Activated T-helper 1 cell treated with Interleukin-2 at 50 U/mL for 16 hours (primary cell): ENCODE measurements around the gene C3orf33.
A peak's percentile ranks its signal among the peaks of the same experiment; 100 is the strongest.

ENCODE experiments used
- DNase-seq: peaks from one replicate; pipeline ENCODE4 v3.0.0-alpha.2; 2020; ENCODE audit warnings: low read depth

The C3orf33 gene

DNA sequence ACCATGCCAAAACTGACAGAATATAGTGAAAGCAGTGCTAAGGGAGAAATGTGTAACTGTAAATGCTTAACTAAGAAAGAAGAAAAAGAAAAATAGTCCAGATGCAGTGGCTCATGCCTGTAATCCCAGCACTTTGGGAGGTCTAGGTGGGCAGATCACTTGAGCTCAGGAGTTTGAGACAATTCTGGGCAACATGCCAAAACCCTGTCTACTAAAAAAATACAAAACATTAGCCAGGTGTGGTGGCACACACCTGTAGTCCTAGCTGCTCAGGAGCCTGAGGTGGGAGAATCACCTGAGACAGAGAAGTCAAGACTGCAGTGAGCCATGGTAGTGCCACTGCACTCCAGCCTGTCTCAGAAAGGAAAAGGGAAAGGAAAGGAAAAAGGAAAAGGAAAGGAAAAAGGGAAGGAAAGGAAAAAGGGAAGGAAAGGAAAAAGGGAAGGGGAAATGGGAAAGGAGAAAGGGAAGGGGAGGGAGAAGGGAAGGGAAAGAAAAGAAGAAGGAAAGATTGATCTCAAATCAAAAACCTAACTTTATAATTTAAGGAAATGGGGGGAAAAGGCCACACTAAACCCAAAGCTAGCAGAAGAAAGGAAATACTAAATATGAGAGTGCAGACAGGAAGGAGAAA is 20.3 kb downstream of the C3orf33 start:
- no peak for DNase-seq

DNA sequence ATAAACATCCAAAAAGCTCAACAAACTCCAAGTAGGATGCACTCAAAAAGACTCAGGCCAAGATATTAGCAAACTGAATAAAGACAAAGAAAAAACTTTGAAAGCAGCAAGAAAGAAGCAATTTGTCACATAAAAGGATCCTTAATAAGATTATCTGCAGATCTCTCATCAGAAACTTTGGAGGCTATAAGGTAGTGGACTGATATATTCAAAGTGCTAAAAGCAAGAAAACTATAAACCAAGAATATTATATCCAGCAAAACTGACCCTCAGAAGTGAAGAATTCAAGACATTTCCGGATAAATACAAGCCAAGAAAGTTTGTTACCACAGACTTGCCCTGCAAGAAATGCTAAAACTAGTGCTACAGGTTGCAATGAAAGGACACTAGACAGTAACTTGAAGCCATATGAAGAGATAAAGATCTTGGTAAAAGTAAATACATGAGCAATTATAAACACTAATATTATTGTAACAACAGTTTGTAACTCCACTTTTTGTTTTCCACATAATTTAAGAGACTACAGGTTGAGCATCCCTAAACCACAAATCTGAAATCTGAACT is 23.6 kb downstream of the C3orf33 start:
- no peak for DNase-seq

DNA sequence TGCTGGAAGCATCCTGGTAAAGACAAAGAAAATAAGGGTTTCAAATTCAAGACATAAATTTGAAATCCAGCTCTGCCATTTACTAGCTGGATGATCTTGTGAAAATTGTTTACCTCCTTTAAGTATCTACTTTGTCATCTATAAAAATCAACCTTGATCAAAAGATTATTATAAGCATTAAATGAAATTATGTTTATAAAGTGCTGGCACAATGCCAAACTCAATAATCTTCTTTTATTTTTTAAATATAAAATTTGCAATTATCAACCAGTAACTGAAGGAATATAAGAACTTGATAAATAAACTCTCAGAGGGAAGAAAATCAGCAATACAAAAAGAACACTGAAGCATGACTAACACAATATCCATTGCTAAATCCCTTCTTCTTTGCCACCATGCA is 25.8 kb downstream of the C3orf33 start:
- DNase-seq = no peak

DNA sequence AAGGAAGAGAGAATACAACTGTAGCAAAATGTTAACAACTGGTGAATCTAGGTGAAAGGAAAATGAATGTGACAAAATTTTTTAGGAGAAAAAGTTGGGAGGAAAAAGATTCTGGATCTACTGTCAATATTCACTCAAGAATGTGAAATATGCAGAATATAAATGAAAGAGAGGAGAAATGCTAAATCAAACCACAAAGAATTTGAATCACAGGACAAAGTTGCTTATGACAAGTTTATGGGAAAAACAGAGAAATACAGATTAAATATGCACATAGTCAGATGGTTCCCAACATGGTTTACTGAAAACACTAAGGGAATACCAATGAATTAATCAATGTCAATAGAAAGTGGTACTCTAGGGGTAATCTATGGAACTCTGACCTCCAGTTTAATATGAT is 27.6 kb downstream of the C3orf33 start:
- DNase-seq = no peak

DNA sequence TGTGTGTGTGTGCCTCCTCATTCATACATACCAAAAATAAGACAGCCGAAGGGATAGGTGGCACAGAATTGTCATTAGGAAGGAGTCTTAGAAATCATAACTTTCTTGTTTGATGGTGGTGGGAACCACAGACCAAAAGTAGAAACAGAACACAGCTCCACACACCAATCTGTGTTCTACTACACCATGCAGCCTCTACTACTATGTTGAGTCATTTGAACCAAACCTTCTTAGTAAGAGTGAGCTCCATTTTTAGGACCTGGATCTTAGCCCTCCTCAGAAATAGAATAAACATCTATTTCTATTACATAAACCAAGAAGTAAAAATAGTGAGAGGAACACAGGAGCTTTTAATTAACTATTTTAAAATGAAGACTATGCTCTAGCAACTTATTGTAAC is 33.3 kb downstream of the C3orf33 start:
- no peak for DNase-seq

DNA sequence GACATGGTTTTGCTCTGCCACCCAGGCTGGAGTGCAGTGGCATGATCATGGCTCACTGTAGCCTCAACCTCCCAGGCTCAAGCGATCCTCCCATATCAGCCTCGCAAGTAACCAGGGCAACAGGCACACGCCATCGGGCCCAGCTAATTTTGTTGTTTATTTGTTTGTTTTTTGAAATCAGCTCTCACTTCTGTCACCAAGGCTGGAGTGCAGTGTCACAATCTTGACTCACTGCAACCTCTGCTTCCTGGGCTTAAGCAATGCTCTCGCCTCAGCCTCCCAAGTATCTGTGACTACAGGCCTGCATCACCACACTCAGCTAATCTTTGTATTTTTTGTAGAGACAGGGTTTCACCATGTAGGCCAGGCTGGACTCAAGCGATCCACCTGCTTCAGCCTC is 35.0 kb downstream of the C3orf33 start:
- no peak for DNase-seq

DNA sequence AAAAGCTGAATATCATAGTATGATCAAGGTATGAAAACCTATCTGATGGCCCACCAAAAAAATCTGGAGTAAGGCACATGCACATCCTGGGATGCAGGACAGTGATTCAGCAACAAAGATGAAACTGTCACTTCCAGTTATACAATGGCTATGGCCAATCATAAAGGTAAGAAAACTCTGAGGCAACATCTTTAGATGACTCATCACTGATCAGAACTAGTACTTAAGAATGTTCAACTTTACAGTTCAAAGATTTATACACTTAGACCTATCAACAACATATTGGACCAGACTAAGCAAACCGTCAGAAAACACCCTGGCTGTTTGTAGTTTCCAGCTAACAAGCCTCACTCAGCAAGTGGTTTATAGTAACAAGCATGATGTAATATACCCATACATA is 39.9 kb downstream of the C3orf33 start:
- DNase-seq = no peak

DNA sequence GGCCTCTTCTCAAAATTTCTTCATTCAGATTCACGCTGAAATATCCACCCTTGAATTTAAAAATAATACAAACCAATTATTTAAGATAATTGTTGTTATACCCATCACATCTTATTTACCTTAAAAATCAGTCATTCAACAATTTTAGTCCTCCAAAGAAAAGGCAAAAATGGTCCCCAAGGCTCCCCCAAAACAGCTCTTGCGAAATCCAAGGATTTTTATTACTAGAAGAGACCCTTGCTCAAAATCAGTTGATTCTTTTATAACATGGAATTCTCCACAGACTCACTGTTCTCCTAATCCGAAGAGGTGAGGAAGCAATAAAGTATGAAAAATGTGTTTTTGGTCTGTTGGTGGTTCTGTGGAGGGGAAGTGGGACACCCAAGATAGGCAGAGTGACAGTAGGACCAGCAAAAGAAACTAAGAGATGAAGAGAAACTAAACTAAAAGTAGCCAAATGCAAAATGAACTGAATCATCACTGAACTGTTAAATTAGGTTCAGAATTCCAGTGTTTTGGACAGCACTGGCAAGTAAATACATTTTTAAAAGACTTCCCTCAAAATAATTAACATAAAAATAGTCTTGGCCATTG is 42.1 kb downstream of the C3orf33 start:
- DNase-seq = no peak

DNA sequence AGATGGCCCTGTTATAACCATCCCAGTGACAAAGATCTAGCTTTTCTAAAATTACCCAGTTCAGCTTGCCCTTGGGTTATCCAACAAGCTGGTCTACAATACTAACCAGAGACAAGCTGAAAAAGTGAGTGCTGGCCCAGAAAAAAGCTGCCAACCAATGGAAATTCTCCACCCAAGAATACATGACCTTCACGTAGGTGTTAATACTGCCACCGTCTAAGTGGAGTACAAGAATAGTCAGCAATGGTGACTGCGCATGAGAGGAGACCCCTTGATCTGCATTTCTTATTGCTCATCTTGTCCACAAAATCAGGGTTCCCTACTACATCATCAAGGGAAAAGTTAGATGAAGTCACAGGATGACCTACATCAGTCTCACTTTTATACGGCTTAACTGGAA is 45.4 kb downstream of the C3orf33 start:
- DNase-seq = no peak

DNA sequence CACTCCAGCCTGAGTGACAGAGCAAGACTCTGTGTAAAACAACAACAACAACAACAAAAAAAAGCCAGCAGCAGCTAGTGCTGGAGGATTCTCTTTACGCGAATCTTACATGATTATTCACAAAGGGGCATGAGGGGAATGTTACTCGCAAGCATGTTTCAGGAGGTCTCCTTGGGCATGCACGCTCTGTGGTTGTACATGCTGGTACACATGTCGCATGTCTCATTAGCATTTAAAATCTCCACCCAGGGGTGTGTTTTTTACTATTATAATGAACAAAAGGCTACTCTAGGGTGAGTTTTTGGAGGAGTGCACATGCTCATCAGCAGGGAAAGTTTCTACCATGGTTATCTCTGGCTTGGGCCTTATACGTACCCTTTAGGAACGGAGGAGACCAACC is 48.5 kb downstream of the C3orf33 start:
- DNase-seq = no peak

DNA sequence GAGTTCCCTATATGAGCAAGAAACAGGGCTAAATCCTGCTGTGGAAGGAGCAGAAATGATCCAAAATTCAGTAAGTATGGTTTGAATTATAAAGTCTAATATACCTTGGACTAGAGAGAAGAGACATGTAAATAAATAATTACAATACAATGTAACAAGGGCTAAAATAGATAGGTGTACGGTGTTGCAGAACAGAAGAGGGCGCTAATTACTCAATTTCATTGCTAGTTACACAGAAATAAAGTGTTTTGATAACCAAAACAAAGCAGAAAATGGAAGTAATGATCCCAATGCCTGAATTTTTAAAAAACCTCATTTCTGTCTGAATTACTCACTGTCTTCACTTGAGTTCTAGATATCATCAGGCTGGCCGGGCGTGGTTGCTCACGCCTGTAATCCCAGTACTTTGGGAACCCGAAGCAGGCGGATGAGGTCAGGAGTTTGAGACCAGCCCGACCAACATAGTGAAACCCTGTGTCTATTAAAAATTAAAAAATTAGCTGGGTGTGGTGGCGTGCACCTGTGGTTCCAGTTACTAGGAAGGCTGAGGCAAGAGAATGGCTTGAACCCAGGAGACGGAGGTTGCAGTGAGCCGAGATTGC is 52.9 kb downstream of the C3orf33 start:
- DNase-seq = no peak

DNA sequence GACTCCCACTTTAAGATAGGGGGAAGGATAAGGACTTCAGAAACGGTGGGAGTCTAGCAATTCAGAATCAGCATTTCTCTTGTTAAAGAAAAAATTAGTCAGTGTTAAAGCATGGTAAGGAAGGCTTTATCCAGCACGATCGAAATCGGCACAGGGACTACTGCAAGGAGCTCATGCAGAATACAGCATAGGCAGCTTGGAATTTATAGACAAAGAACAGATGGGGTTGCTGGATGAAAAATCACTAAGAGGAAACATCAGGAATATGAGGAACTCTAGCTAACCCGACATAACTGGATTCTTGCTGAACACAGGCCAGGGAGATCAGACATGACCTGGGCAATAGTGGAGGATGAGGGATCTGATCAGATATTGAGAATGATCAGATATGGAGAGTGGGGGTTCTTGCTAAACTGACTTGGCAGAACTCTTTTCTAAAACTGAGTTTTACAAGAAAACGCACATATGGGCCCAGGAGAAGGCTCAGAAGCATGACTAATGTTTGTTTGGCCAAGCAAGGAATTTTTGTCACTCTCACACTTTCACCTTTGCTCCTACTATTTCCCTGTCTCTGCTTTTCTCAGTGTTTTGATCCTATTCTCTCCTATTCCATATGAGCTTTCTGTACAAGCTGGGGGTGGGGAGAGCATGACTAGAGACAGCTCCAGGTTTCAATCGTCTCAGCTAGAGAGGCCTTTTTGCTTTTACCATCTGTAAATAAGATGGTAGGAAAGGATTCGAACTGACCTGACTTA is 57.3 kb downstream of the C3orf33 start:
- DNase-seq = no peak

DNA sequence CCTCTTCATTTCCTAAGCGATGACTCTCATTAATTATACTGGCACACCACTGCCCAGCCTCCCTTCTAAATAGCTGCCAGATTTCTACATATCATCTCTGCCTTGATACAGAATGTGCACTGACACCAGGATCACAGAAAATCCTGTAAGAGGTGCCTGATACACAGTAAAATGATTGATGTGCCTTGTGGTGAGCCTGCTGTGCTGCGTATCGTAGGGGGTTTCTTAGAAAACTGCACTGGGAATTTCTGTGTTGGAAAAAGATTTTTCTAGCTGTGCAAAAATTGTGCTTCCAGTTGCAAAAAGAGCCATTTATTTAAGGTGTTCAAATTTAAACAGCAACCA is 58.2 kb downstream of the C3orf33 start:
- no peak for DNase-seq

DNA sequence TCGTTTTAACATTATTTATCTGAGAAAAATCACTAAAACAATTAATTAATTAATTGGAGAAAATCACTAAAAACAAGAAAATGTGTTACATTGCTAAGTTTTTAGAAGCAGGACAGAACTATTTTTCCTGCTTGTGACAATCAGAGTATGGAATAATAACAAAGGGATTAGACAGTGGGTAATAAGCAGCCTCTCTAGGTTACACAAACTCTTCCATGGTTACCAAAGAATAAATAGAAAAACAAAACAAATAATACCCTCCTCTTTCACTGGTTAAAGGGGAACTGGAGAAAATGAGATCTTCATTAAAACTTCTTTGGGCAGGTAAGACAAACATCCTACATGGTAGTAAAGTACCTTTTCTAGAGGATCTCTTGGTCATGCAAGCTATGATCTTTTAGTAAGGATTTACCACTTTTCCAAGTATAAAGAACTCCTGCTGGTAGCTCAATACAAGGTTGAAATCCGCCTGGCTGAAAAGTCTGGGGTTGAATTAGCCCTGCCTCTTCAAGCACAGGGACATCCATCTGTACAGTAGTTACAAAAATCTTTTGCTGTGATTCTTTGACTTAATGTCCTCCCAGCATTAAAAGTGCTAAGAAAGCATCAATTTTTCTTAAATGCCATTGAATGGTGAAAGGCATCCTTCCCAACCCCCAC is 58.7 kb downstream of the C3orf33 start:
- DNase-seq = no peak

DNA sequence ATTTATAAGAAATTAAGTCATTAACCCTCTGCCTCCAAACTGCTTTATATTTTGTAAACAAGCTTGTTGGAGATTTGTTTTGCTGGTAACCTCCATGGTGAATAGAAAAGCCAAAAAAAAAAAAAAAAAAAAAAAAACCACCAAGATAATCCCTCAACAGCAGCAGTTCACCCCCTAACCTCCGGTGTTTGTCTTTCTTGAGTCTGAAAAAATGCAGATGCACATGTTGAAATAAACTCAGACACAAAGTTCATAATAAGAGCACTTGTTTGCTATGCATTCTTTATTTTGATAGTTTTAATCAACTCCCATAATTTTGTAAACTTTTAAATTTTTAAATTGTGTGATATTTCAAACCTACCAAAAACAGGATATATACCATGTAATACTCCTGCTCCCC is 59.4 kb downstream of the C3orf33 start:
- DNase-seq = no peak

DNA sequence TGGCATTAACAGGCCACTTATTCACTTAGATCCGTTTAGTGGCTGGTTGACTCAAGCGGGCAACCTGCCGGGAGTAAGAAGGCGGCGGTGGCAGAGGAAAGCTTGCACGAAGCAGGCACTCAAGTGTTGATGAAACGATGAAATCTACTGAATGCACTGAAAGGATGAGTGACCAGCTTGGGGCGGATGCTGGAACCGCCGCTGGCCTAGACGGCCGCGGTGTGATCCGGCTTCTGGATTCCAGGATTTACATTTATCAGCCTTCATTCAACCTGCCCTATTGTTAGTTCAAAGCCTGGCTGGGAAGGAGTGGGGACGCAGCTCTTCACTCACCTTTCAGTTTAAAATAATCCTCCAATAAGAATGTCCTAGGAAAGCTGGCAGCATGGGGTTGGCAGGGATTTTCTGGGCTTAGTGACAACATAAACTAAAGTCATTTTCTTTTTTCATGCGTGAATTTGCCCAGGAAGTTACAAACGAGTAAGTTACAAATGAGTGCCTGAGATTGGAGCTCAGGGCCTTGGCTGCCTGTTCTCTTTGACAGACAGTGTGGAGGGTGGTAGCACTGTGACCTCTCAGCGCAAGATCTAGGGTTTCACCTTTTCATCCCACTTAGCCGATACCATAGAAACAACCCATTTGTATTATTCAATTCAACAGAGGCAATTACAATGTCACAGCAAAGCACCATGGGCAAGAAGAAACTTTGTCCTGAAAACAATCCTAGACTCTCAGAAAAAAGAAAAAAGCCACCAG is 60.1 kb downstream of the C3orf33 start:
- DNase-seq = no peak

DNA sequence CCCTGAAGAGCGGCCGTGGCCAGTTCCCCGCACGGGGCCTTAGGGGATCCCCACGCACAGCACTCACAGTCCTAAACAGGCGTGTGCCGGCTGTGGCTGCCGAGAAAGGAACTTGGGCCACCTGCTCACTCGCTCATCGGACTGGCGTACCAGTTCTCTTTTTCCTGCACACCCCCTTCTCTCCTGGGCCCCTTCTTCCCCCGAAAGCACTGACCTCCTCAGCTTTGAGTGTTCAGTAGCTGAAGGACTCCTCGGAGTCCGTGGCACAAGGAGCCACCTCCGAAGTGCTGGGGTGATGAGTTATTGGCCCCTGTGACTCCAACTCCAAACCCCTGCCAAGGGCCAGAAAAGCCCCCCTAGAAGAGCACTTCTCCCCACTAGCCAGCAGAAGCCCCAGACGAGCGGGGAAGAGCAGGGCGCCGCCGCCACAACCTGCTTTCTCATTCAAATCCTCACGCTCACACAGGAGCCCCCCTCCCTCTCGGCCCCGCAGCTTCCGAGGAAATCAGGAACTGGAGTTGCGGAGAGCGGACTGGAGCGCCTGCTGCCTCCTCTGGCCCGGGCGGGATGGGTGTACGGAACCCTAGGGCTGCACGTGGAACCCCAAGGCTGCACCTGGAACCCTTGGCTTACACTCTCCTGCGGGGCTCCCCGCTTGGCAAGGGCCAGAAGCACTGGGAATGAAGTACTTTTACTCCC is 61.3 kb downstream of the C3orf33 start, which contains the start of gene PLCH1:
Gene PLCH1, minus strand, starts transcription at position 446 of the 699 bp plus-strand sequence. CDS start 40,847 bp downstream, outside the sequence.
- peak; percentile 14 for DNase-seq

DNA sequence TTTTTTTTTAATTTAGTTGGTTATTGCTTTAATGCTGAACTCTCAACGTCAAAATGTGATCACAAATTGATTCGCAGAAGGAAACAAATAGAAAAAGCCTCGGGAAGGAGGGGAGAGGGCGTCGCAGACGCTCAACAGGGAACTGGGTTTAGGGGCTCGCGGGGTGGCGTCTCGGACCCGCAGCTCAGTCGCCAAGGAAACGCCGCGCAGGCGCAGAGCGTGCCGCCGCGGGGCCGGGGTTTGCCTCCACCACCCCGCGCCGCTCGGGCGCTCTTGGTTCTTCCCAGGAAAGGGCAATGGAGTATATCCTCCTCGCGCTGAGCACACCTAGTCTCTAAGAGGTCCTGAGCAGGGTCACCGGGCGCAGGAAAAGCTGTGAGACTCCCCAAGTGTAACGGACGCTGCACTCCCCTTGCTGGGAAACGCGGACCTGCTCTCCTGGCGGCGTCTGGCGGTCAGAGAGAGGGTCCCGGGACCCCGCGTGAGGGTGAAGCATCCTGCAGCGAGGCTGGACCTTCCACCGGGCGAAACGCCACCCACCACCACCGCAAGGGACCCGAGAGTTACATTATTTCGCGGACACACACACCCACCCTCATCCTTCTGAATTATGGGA is 62.0 kb downstream of the C3orf33 start:
- peak; percentile 13 for DNase-seq

DNA sequence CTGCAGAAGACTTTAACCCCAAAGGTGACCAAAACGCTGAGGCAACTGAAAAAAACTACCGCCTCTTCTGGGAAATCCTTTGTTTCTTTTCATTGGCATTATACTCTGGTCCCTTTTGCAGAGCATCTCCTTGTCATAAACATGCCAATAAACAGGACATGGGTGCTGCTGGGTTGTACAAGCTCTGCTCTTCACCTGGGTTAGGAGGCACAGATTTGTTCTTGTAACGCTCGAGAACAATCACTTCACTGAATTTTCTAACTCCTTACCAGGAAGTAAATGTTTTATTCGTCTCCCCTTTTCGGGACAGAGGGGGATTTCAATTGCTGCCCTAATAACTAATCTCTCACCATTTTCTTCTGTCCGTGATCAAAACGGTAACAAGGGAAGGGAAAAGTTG is 62.5 kb downstream of the C3orf33 start:
- DNase-seq = no peak

DNA sequence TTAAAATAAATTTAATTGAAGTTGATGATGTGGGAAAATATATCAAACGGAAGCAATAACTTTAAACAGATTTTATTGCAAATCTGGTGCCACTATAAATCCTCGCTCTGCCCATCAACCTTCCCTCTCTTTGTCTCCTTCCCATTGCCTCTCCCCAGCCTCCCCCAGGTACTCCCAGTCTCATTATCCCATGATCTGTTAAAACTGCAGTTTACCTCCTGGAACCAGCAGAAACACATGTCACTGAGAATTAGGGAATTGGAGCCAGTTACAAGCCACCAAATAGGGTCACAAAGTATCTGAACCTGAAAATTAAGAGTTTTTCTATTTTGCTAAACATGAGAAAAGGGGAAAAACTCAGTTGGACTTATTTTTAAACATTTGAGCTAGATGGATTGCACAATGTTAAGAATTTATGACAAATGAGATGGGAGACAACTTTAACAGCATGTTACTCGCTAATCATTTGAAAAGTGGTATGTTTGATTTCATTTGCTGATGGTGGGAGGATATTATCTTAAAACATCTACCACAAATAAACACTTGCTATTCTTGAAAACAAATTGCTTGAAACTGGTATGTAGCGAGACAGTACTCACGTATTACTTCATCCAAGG is 63.6 kb downstream of the C3orf33 start:
- no peak for DNase-seq
